GM12801 (cell line): ENCODE data around the gene SSR1.

ENCODE experiments used
- CTCF ChIP-seq: IDR thresholded peaks from one replicate; pipeline ENCODE4 v1.5.1; 2011; ENCODE audit warnings: control low read depth; ENCODE audit not compliant: insufficient read length; ENCODE audit errors: extremely low read depth

Gene SSR1

GRCh38 chr6:7237653-7238188 lies 75.3 kb downstream of the SSR1 start:
- no peak for TF ChIP-seq CTCF

GRCh38 chr6:7236306-7237209 lies 76.4 kb downstream of the SSR1 start:
- TF ChIP-seq CTCF: no peak

GRCh38 chr6:7235712-7236305 lies 77.2 kb downstream of the SSR1 start:
- no peak for TF ChIP-seq CTCF

GRCh38 chr6:7234547-7234946 lies 78.5 kb downstream of the SSR1 start:
- TF ChIP-seq CTCF: no peak

GRCh38 chr6:7232351-7232750 lies 80.6 kb downstream of the SSR1 start:
- TF ChIP-seq CTCF: no peak

GRCh38 chr6:7230956-7231713 lies 81.9 kb downstream of the SSR1 start:
- no peak for TF ChIP-seq CTCF

GRCh38 chr6:7230327-7230691 lies 82.7 kb downstream of the SSR1 start:
- TF ChIP-seq CTCF: no peak
